Glutamatergic neuron (in vitro differentiated cells): Measurements from ENCODE around the gene PPME1. TPM values are rescaled to one million over a fixed set of nuclear protein-coding genes. Genes with fewer than 3 reads are reported as not detected.

Experiments
- DNase-seq: peaks from one replicate; pipeline ENCODE4 v3.0.0; 2022
- H3K27ac Mint-ChIP-seq: one replicate; pipeline ENCODE4 v1.8.0; 2020; ENCODE audit warnings: mild to moderate bottlenecking, mixed read lengths, inconsistent platforms; ENCODE audit not compliant: unreplicated experiment
- H3K27me3 Mint-ChIP-seq: one replicate; pipeline ENCODE4 v1.8.0; 2020; ENCODE audit warnings: mild to moderate bottlenecking, moderate library complexity, mixed read lengths, inconsistent platforms; ENCODE audit not compliant: unreplicated experiment
- H3K36me3 Mint-ChIP-seq: one replicate; pipeline ENCODE4 v1.8.0; 2020; ENCODE audit warnings: mild to moderate bottlenecking, mixed read lengths, inconsistent platforms; ENCODE audit not compliant: unreplicated experiment
- H3K4me1 Mint-ChIP-seq: one replicate; pipeline ENCODE4 v1.8.0; 2020; ENCODE audit warnings: mild to moderate bottlenecking, low read depth, mixed read lengths, inconsistent platforms; ENCODE audit not compliant: unreplicated experiment
- H3K4me3 Mint-ChIP-seq: one replicate; pipeline ENCODE4 v1.8.0; 2020; ENCODE audit warnings: mild to moderate bottlenecking, mixed read lengths, inconsistent platforms; ENCODE audit not compliant: unreplicated experiment
- H3K9me3 Mint-ChIP-seq: one replicate; pipeline ENCODE4 v1.8.0; 2020; ENCODE audit warnings: mild to moderate bottlenecking, moderate library complexity, mixed read lengths, inconsistent platforms; ENCODE audit not compliant: unreplicated experiment
- total RNA-seq: library from RNA; stranded (reverse); fragmentation: NEBNext Ultra II Directional; extraction: Animal tissue kit (Norgen Biotek cat#: 25700); gene quantifications from one replicate; pipeline ENCODE4 v1.2.1, GENCODE V29; 2021; ENCODE audit not compliant: unreplicated experiment
- TF ChIP-seq, protein P1 (sequence below): fragments of 200-600 bp; sonication (generic); IDR thresholded peaks from one replicate; pipeline ENCODE4 v1.5.0; 2021; ENCODE audit not compliant: partially characterized antibody, unreplicated experiment

The PPME1 gene
- total RNA-seq, 1 donor from 2014 or later: 65.1 TPM

GRCh38 chr11:74205181-74205580 is 34.1 kb downstream of the PPME1 start:
- Mint-ChIP-seq H3K4me3 (no peak overlapping the region), H3K27me3 (peaks cover 2% of the 10 kb centered on the region)
- TF ChIP-seq, protein P1, sequence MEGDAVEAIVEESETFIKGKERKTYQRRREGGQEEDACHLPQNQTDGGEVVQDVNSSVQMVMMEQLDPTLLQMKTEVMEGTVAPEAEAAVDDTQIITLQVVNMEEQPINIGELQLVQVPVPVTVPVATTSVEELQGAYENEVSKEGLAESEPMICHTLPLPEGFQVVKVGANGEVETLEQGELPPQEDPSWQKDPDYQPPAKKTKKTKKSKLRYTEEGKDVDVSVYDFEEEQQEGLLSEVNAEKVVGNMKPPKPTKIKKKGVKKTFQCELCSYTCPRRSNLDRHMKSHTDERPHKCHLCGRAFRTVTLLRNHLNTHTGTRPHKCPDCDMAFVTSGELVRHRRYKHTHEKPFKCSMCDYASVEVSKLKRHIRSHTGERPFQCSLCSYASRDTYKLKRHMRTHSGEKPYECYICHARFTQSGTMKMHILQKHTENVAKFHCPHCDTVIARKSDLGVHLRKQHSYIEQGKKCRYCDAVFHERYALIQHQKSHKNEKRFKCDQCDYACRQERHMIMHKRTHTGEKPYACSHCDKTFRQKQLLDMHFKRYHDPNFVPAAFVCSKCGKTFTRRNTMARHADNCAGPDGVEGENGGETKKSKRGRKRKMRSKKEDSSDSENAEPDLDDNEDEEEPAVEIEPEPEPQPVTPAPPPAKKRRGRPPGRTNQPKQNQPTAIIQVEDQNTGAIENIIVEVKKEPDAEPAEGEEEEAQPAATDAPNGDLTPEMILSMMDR: no peak

DNA sequence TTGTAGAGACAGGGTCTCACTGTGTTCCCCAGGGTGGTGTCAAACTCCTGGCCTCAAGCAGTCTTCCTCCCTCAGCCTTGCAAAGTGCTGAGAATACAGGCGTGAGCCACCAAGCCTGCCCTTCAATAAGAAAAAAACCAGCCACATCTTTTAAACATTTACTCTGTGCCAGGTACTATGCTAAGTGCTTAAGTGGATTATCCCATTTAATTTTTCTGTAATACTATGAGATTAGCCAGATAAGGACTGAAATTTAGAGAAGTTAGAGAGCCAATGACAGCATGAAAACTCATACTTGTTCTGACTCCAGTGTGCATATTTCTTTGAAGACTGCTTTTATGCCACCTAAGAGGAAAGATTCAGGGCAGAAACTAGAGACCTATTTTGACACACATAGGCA is 35.7 kb downstream of the PPME1 start:
- TF ChIP-seq, protein P1: no peak
- H3K27me3 Mint-ChIP-seq: peaks cover 2% of the 10 kb centered on the region
- no peak overlapping the region for H3K27ac Mint-ChIP-seq
- no peak for DNase-seq
- no peak overlapping the region for H3K4me3 Mint-ChIP-seq
- H3K4me1 Mint-ChIP-seq: no peaks in the 10 kb centered on the region
- H3K9me3 Mint-ChIP-seq: no peaks in the 10 kb centered on the region
- H3K36me3 Mint-ChIP-seq: peaks cover under 1% of the 10 kb centered on the region

More at GRCh38 chr11:74205181-74205580, 34.1 kb downstream of the PPME1 start:
- no peak overlapping the region for H3K27ac Mint-ChIP-seq
- no peaks in the 10 kb centered on the region for H3K4me1 Mint-ChIP-seq
- DNase-seq: no peak
- H3K36me3 Mint-ChIP-seq: no peaks in the 10 kb centered on the region
- no peaks in the 10 kb centered on the region for H3K9me3 Mint-ChIP-seq

- TF ChIP-seq, protein P1: no peak
- no peaks in the 10 kb centered on the region for H3K4me1 Mint-ChIP-seq
- peaks cover 8% of the 10 kb centered on the region for H3K36me3 Mint-ChIP-seq
- H3K9me3 Mint-ChIP-seq: no peaks in the 10 kb centered on the region
- H3K4me3 Mint-ChIP-seq: no peak overlapping the region
- no peak for DNase-seq
- H3K27me3 Mint-ChIP-seq: peaks cover 2% of the 10 kb centered on the region
- no peak overlapping the region for H3K27ac Mint-ChIP-seq
These were observed 37.4 kb downstream of the PPME1 start for GRCh38 chr11:74208507-74208906.

GRCh38 chr11:74212533-74212932 is 41.4 kb downstream of the PPME1 start:
- H3K4me1 Mint-ChIP-seq: no peaks in the 10 kb centered on the region
- no peak overlapping the region for H3K27ac Mint-ChIP-seq
- DNase-seq: no peak
- H3K9me3 Mint-ChIP-seq: no peaks in the 10 kb centered on the region
- peaks cover 3% of the 10 kb centered on the region for H3K27me3 Mint-ChIP-seq
- TF ChIP-seq, protein P1: no peak
- peaks cover 25% of the 10 kb centered on the region for H3K36me3 Mint-ChIP-seq
- no peak overlapping the region for H3K4me3 Mint-ChIP-seq

- Mint-ChIP-seq H3K36me3 (peaks cover 8% of the 10 kb centered on the region), H3K9me3 (no peaks in the 10 kb centered on the region), H3K4me1 (no peaks in the 10 kb centered on the region), H3K4me3 (no peak overlapping the region), H3K27ac (no peak overlapping the region), H3K27me3 (peaks cover 3% of the 10 kb centered on the region)
- no peak for DNase-seq
- TF ChIP-seq, protein P1: no peak
These were observed 49.3 kb downstream of the PPME1 start for GRCh38 chr11:74220376-74220775.
